T47D (cell line): ENCODE data around the gene ASCC3.
"Not testable (repeated sequence)": the region's sequence is repeated elsewhere in the genome, so short reads cannot be mapped to it uniquely, and the experiment has no call there.

Experiments used
- DNase-seq, 2 experiments: peaks; one replicate each; pipeline versions ENCODE4 v3.0.0 to v3.0.0-alpha.2; 2011 to 2012; ENCODE audit warnings: low read depth in 1 of 2, low spot score in 1 of 2
- JUND ChIP-seq: IDR thresholded peaks from 2 replicates; pipeline ENCODE4 v1.6.1; 2012; ENCODE audit warnings: low read depth
- in situ Hi-C: cut with HindIII; loops from 2 replicates; pipeline ENCODE4 v1.10.0; 2016; ENCODE audit warnings: low sequenced_read_pairs, low pct_unique_long_range_greater_than_20kb

The ASCC3 gene

DNA sequence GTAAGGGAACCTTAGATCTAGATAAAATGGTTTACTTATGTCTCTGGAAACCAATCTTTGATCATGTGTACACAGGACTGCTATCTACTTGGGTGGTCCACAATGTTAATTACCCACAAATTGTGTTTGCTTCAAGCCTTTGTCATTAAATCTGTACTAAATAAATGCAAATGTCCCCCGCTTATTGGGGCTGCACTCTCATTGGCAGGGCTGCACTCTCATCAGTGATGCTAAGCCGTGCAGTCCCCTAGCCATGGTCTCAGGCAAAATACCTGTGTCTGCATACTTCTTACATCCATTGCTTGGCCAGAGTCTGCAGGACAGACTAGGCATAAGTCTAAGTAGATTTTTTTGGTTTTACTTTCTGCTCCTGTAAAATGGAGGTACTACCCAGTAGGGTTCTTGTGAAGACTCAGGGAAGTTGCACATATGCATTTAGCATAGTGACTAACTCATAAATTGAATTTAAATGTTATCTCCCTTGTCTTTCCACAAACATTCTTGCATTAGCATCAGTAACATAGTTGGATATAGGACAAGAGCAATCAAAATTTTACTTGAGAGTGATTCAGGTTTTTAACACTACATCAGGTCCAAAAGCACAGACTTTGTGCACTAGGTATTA is 117.4 kb downstream of the ASCC3 start:
- TF ChIP-seq JUND: no peak
- DNase-seq: no peak
- in situ Hi-C loops: no loop called here

DNA sequence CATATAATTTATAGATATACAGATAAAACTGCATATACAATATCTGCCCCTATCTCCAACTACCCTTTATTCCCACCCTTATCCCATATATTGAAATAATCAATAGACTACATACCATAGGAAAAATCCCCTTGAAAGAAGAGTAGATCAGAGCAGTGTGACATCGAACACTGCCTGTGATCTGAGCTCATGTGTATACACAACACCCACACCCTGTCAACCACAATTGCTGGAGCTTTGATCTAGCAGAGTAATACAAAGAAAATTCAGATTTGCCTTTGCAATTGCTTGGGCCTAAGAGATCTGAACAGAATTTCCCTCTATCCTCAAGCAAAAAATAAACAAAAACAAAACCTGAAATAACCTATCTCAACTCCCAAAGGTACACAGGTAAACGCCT is 119.3 kb downstream of the ASCC3 start:
- no peak for TF ChIP-seq JUND

DNA sequence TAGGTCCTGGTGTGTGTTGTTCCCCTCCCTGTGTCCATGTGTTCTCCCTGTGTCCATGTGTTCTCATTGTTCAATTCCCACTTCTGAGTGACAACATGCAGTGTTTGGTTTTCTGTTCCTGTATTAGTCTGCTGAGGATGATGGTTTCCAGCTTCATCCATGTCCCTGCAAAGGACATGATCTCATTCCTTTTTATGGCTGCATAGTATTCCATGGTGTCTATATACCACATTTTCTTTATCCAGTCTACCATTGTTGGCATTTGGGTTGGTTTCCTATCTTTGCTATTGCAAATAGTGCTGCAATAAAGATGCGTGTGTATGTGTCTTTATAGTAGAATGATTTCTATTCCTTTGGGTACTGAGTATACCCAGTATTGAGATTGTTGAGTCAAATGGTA is 122.7 kb downstream of the ASCC3 start:
- DNase-seq, in situ Hi-C loops: not testable (repeated sequence)

More for the DNA sequence above, 119.3 kb downstream of the ASCC3 start:
- in situ Hi-C loops: no loop called here
- no peak for DNase-seq

DNA sequence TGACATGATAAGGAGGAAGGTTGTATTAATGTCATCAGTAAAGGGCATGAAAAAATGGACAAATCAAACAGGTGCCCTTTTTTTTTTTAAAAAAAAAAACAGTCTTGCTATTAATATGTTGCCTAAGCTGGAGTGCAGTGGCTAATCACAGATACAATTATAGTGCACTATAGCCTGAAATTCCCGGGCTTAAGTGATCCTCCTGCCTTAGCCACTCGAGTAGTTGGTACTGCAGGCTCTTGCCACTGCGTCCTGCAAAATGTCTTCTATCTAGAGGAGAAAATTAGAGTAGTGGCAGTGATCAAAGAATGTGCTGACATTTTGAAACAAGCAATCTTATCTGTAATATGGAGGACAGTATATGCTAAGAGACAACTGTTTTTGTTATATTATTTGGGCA is 127.7 kb downstream of the ASCC3 start:
- TF ChIP-seq JUND: no peak
- in situ Hi-C loops: no loop called here
- DNase-seq: no peak

DNA sequence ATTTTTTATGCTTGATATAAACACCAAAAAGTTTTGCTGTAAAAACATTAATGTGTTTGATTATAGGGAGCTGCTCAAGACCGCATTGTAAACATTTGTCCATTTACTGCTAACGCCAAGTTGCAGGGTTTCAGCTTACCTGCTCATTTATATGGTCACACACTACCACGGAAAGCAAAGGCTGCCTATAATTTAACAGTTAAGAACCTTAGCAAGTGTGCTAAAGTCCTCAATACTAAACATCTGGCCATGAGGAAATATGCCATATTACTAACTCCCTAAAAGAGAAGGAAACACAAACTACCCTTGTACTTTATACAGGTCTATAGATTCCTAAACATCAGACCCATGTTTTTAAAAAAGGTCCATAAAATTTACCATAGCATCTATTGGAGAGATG is 129.5 kb downstream of the ASCC3 start:
- in situ Hi-C loops: no loop called here
- no peak for TF ChIP-seq JUND
- DNase-seq: no peak

DNA sequence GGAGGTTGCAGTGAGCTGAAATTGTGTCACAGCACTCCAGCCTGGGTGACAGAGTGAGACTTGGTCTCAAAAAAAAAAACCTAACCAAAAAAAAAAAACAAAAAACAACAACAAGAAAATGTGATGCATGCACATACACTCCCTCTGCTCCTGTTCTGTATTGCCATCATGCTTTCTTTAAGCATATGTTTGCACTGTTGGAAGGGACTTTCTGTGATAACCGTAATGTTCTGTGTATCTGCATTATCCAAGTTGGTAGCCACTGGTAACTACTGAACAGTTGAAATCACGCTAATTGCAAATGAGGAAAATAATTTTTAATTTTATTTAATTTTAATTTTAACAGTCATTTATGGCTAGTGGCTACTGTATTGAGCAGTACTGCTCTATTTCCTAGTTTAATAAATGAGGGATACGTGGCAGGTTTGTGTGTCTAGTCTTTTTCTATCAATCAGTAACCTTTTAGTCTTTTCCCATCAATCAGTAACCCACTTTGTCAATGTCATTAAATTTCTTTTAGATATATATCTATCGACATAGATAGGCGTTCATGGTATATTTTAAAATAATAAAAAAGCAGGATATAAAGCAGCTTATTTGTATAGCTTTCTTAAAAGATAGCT is 135.6 kb downstream of the ASCC3 start:
- no peak for TF ChIP-seq JUND
- in situ Hi-C loops: no loop called here

DNA sequence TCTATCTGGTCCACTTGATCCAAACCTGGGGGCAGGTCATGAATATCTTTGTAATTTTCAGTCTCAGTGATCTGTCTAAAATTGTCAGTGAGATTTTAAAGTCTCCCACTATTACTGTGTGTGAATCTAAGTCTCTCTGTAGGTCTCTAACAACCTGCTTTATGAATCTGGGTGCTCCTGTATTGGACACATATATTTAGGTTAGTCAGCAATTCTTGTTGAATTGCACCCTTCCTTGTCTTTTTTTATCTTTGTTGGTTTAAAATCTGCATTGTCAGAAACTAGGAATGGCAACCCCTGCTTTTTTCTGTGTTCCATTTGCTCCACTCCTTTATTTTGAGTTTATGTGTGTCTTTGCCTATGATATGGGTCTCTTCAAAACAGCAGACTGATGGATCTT is 140.7 kb downstream of the ASCC3 start:
- no peak for DNase-seq
- no peak for TF ChIP-seq JUND
- in situ Hi-C loops: no loop called here

More for the DNA sequence above, 135.6 kb downstream of the ASCC3 start:
- no peak for DNase-seq

DNA sequence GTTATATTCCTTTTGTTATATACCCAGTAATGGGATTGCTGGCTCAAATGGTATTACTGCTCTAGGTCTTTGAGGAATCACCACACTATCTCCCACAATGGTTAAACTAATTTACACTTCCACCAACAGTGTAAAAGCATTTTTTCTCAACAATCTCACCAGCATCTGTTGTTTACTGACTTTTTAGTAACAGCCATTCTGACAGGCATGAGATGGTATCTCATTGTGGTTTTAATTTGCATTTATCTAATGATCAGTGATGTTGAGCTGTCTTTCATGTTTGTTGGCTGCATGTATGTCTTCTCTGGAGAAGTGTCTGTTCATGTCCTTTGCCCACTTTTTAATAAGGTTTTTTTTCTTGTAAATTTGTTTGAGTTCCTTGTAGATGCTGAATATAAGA is 143.4 kb downstream of the ASCC3 start:
- in situ Hi-C loops, DNase-seq: not testable (repeated sequence)

DNA sequence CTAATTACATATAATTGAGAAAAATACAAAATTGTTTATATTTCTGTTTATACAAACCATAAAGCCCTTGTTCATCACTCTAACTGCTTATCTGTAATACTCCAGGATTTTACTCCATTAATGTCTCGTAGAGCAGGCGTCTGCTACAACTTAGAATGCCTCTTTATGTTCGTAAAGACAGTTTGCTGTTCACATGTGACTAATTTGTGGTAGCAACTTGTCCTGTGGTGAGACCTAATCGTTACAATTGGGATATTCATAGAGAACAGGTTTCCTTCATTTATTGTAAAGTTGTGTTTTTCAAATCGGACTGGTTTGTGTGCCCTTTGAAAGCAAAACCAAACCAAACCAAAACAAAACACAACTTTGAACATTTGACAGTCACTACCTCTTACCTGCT is 149.7 kb downstream of the ASCC3 start:
- no peak for TF ChIP-seq JUND

DNA sequence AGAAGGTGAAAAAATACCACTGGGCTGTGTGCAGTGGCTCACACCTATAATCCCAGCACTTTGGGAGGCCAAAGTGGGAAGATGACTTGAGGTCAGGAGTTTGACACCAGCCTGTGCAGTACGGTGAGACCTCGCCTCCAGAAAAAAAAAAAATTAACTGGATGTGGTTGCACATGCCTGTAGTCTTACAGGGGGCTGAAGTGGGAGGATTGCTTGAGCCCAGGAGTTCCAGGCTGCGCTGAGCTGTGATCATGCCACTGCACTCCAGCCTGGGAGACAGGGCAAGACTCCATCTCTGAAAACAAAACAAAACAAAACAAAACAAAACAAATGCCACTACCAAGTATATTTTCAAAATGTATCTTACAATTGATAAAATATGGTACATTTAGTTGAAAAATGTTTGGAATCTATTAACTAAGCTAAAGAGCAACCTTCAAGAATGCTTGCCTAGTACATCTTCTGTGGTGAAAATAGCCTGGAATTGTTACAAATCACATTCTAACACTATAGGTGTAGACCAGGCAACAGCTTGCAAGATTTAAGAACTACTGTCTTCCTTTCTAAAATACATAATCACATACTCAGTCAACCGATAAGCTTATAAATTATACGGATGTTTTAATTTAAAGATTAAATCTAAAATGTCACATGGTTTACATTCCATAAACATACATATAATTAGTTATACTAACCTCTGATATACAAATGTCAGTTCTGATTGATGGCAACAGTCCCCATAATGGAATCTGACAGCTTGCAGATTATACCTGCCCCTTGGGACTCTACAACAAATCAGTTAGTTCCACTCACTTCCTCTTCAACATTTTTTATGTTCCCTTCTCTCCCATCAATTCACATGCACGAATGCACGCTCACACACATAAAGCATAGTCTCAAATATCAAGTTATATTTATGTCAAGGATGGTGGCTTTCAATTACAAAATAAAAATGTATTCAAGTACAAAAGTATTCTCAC is 150.8 kb downstream of the ASCC3 start:
- in situ Hi-C loops: no loop called here
- TF ChIP-seq JUND: no peak
- no peak for DNase-seq

More for the DNA sequence above, 149.7 kb downstream of the ASCC3 start:
- DNase-seq: no peak
- in situ Hi-C loops: no loop called here

DNA sequence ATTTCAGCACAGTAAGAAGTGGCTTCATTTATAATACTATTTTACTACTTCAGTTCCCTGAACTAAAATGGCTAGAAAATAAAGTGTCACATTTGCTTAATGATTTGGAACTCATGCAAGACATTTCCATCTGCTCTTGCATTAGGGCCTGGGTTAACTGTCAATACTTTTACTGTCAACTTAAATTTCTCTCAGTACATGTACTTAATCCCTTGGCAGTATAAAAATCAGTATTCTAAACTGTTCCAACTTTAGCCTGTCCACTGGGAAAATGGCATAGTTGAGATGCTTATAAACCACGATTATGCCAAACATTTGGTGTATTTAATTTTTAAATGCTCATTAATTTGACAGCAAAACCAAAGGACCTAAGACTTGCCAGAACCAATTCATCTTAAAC is 154.5 kb downstream of the ASCC3 start:
- no peak for DNase-seq
- in situ Hi-C loops: no loop called here
- TF ChIP-seq JUND: no peak

DNA sequence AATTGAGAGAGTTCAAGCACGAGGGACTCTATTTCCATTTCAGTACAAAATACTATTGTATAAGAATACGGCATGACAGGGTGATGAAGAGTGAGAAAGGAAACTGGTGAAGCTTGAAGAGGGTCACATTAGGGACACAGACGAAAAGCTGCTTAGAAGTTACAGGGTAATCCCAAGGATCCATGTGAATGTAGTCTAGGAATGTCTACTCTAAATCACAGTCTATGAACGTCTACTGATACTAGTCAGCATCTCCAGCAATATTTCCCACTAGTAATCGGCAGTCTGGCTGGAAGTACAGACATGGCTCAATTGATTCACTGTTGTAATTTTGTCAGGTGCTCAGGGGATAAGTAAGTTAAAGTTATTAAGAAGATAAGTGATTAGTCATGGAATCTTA is 156.4 kb downstream of the ASCC3 start:
- TF ChIP-seq JUND: no peak
- in situ Hi-C loops: no loop called here
- no peak for DNase-seq

DNA sequence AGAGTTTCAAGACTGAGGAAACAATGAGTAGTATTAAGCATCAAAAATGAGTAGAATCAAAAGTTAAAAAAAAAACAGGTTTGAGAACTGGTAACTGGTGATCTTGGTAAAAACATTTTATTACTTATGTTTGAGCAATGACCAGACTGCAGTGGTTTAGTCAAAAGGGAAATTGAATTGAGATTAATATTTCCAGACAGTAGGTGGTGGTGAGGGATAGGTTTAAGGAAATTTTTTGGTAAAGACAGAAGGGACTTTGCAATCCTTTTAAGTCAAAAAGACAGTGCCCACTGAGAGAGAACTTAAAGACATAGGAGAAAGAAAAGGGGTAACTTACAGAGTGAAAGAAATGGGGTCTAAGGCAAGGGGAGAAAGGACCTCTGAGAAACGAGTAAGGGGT is 156.9 kb downstream of the ASCC3 start:
- DNase-seq: no peak
- in situ Hi-C loops: no loop called here
- TF ChIP-seq JUND: no peak
